ENCODE measurements around the gene SORT1. TPM values are rescaled to one million over a fixed set of nuclear protein-coding genes. Genes with fewer than 3 reads are reported as not detected.

SORT1 gene
- total and polyA plus RNA-seq, 2 of the 4 experiments (the other 2 are of a cell fraction) = 15.8 to 16.7 TPM

GRCh38 chr1:109388208-109388711, 9.5 kb downstream of the SORT1 start:
- peaks cover 12% of the 10 kb centered on the region for H3K9me1 ChIP-seq (ENCODE audit: insufficient read depth, low read length)
- ATAC-seq (ENCODE audit: low read depth) (no peak), DNase-seq (no peak)
- no peak overlapping the region for H4K5ac ChIP-seq (ENCODE audit: low read depth, low read length)
- H3K27me3 ChIP-seq (ENCODE audit: control insufficient read depth, insufficient read depth, low read length) = no peaks in the 10 kb centered on the region
- in situ Hi-C loops (cut with MboI; ENCODE audit: low sequenced_read_pairs) = no loop called here
- H3K9ac ChIP-seq (ENCODE audit: low read depth, low read length) = no peak overlapping the region
- TF ChIP-seq MAZ (IDR thresholded peaks at IDR 0.05; ENCODE audit: borderline replicate concordance, low read depth, low read length) = no peak
- TF ChIP-seq MAFK (IDR thresholded peaks at IDR 0.05; ENCODE audit: low read depth, low read length) = no peak
- H3K56ac ChIP-seq (ENCODE audit: extremely low read depth, insufficient read depth, low read length) = no peak overlapping the region
- no peak overlapping the region for H2BK120ac ChIP-seq (ENCODE audit: low read depth, low read length)
- no peak overlapping the region for H3K4me3 ChIP-seq (ENCODE audit: insufficient read depth, low read depth, low read length)
- H2BK20ac ChIP-seq (ENCODE audit: low read depth, low read length) = no peak overlapping the region
- H4K8ac ChIP-seq (ENCODE audit: low read depth in 2 of 2, low read length in 2 of 2) = no peak overlapping the region
- no CpG with 5 or more reads among the region's 5 CpGs for WGBS, 2 experiments (ENCODE audit: extremely low coverage in 2 of 2, insufficient read length in 1 of 2)
- no peak overlapping the region for H3K18ac ChIP-seq (ENCODE audit: low read depth, low read length)
- CTCF ChIA-PET = interaction anchor here (0.7 to 1.5 kb wide), 3 partner anchors 9 to 145 kb away, joined by 3 to 7 read pairs (median 3); no protein-coding TSS in a partner anchor
- no peak overlapping the region for H3K4ac ChIP-seq (ENCODE audit: low read depth, low read length)
- H3K9me3 ChIP-seq (ENCODE audit: control insufficient read depth, insufficient read depth, low read length) = peaks cover 2% of the 10 kb centered on the region; the same call in 1 of the 2 replicates
- no peak overlapping the region for H3K27ac ChIP-seq (ENCODE audit: insufficient read depth, low read length)
- no peak overlapping the region for H2AK9ac ChIP-seq (replicated peaks; ENCODE audit: low read depth, low read length, poor library complexity)
- BruUV-seq (replicated peaks) = no TSS peak
- no peak overlapping the region for H4K91ac ChIP-seq (ENCODE audit: insufficient read depth, low read depth, low read length)
- H3K4me1 ChIP-seq (ENCODE audit: control insufficient read depth, insufficient read depth, low read length) = peaks cover 20% of the 10 kb centered on the region
- H3K23ac ChIP-seq (ENCODE audit: low read depth, low read length) = no peak overlapping the region
- dilution Hi-C loops (cut with HindIII; ENCODE audit: low sequenced_read_pairs, unreplicated experiment) = no loop called here
- H4K20me1 ChIP-seq (ENCODE audit: insufficient read depth, low read length) = peaks cover 4% of the 10 kb centered on the region; the same call in 1 of the 2 replicates
- H2BK15ac ChIP-seq (ENCODE audit: low read depth, low read length) = no peak overlapping the region
- H2AFZ ChIP-seq (replicated peaks; ENCODE audit: low read length, poor library complexity) = no peak overlapping the region
- POLR2A ChIA-PET (ENCODE audit: unreplicated experiment) = no interaction called here
- no peak overlapping the region for H2BK5ac ChIP-seq (ENCODE audit: low read depth, low read length, poor library complexity, severe bottlenecking)
- no peak overlapping the region for H3K14ac ChIP-seq (replicated peaks; ENCODE audit: low read depth, low read length)
- H2AK5ac ChIP-seq (ENCODE audit: low read depth, low read length) = no peak overlapping the region
- intact Hi-C loops (cut with micrococcal nuclease) = no loop called here
- H3K79me1 ChIP-seq (ENCODE audit: low read depth in 1 of 2, low read length in 2 of 2) = peaks cover 18 to 76% of the 10 kb centered on the region in 2 experiments
- no peak overlapping the region for H3K4me2 ChIP-seq (ENCODE audit: low read depth, low read length)
- no peaks in the 10 kb centered on the region for H3K36me3 ChIP-seq (ENCODE audit: control insufficient read depth, insufficient read depth, low read length)
